Activated naive CD4-positive, alpha-beta T cell treated with anti-CD3 and anti-CD28 coated beads, Interleukin-2, amount 10 ng/mL, durations not matched to agents 7 days and 5 days (primary cell): ENCODE results near the gene ITPR2.
"Not testable (repeated sequence)": the region's sequence is repeated elsewhere in the genome, so short reads cannot be mapped to it uniquely, and the experiment has no call there.

ENCODE experiments used
- CTCF ChIA-PET: fragments of 350-600 bp; sonication (Branson Sonifier 250); formaldehyde crosslinking; loops from one replicate; lab custom pipeline; 2021; ENCODE audit warnings: antibody characterized with exemption; lab: Charles Lee
- DNase-seq: peaks from one replicate; pipeline ENCODE4 v3.0.0-alpha.2; 2020
- H3K27ac Mint-ChIP-seq: one replicate; pipeline ENCODE4 v1.8.0; 2021; ENCODE audit warnings: mild to moderate bottlenecking, moderate library complexity, mixed read lengths
- H3K27me3 Mint-ChIP-seq: one replicate; pipeline ENCODE4 v1.8.0; 2021; ENCODE audit warnings: mild to moderate bottlenecking, mixed read lengths
- H3K36me3 Mint-ChIP-seq: one replicate; pipeline ENCODE4 v1.8.0; 2021; ENCODE audit warnings: mixed read lengths
- H3K4me1 Mint-ChIP-seq: one replicate; pipeline ENCODE4 v1.8.0; 2021; ENCODE audit warnings: mixed read lengths
- H3K4me3 Mint-ChIP-seq: one replicate; pipeline ENCODE4 v1.8.0; 2021; ENCODE audit warnings: mild to moderate bottlenecking, moderate library complexity, mixed read lengths
- H3K9me3 Mint-ChIP-seq: one replicate; pipeline ENCODE4 v1.8.0; 2021; ENCODE audit warnings: mixed read lengths

The ITPR2 gene

GRCh38 chr12:26740991-26741390 is 92.0 kb downstream of the ITPR2 start:
- no peaks in the 10 kb centered on the region for H3K27me3 Mint-ChIP-seq
- H3K9me3 Mint-ChIP-seq: peaks cover 11% of the 10 kb centered on the region
- peaks cover 15% of the 10 kb centered on the region for H3K36me3 Mint-ChIP-seq
- H3K27ac Mint-ChIP-seq: no peak overlapping the region
- CTCF ChIA-PET: interaction anchor here (1.6 kb wide), 1 partner anchor 10 kb away, joined by 5 read pairs; no protein-coding TSS in a partner anchor
- DNase-seq: no peak
- H3K4me3 Mint-ChIP-seq: no peak overlapping the region
- peaks cover 5% of the 10 kb centered on the region for H3K4me1 Mint-ChIP-seq

GRCh38 chr12:26740348-26740747 is 92.6 kb downstream of the ITPR2 start:
- Mint-ChIP-seq H3K9me3 (peaks cover 11% of the 10 kb centered on the region), H3K36me3 (peaks cover 15% of the 10 kb centered on the region), H3K27me3 (no peaks in the 10 kb centered on the region), H3K4me3 (no peak overlapping the region), H3K27ac (no peak overlapping the region), H3K4me1 (peaks cover 8% of the 10 kb centered on the region)
- no peak for DNase-seq
- CTCF ChIA-PET: interaction anchor here (1.6 kb wide), 1 partner anchor 9 kb away, joined by 5 read pairs; no protein-coding TSS in a partner anchor

GRCh38 chr12:26737487-26738030 is 95.4 kb downstream of the ITPR2 start:
- CTCF ChIA-PET: no interaction called here
- Mint-ChIP-seq H3K4me1 (peaks cover 11% of the 10 kb centered on the region), H3K4me3 (no peak overlapping the region), H3K36me3 (peaks cover 10% of the 10 kb centered on the region), H3K27me3 (no peaks in the 10 kb centered on the region), H3K27ac (no peak overlapping the region), H3K9me3 (peaks cover 11% of the 10 kb centered on the region)
- DNase-seq: no peak

GRCh38 chr12:26736563-26737486 is 96.2 kb downstream of the ITPR2 start:
- Mint-ChIP-seq H3K36me3 (peaks cover 10% of the 10 kb centered on the region), H3K27ac (no peak overlapping the region), H3K9me3 (peaks cover 11% of the 10 kb centered on the region), H3K4me3 (no peak overlapping the region), H3K4me1 (peaks cover 15% of the 10 kb centered on the region), H3K27me3 (no peaks in the 10 kb centered on the region)
- CTCF ChIA-PET: no interaction called here
- DNase-seq: no peak

DNA sequence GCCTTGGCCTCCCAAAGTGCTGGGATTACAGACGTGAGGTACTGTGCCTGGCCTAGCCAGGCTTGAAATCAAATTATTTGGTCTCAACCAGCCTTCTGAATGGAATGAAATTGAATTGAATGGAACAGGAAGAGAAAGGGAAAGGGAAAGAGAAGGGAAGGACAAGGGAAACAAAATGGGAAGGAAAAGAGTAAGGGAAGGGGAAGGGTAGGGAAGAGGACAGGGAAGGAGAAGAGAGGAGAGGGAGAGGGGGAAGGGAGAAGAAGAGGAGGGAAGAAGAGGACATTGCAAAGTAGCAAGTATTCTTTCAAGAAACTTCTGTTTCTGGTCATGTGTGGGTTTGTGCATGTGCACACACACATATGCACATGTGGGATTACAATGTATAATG is 97.8 kb downstream of the ITPR2 start:
- Mint-ChIP-seq H3K4me1 (peaks cover 16% of the 10 kb centered on the region), H3K9me3 (peaks cover 9% of the 10 kb centered on the region), H3K36me3 (peaks cover 11% of the 10 kb centered on the region), H3K4me3 (no peak overlapping the region), H3K27ac (no peak overlapping the region), H3K27me3 (no peaks in the 10 kb centered on the region)
- no peak for DNase-seq
- CTCF ChIA-PET: no interaction called here

GRCh38 chr12:26734510-26735248 is 98.3 kb downstream of the ITPR2 start:
- Mint-ChIP-seq H3K27me3 (no peaks in the 10 kb centered on the region), H3K4me1 (peaks cover 16% of the 10 kb centered on the region), H3K27ac (no peak overlapping the region), H3K9me3 (peaks cover 7% of the 10 kb centered on the region), H3K4me3 (no peak overlapping the region), H3K36me3 (peaks cover 11% of the 10 kb centered on the region)
- no peak for DNase-seq
- CTCF ChIA-PET: interaction anchor here (1.2 kb wide), 1 partner anchor 98 kb away, joined by 3 read pairs; the partner anchor contains the start of gene ITPR2

GRCh38 chr12:26732005-26732908 is 100.7 kb downstream of the ITPR2 start:
- Mint-ChIP-seq H3K4me3 (no peak overlapping the region), H3K36me3 (peaks cover 1% of the 10 kb centered on the region), H3K27ac (no peak overlapping the region), H3K4me1 (peaks cover 19% of the 10 kb centered on the region), H3K27me3 (no peaks in the 10 kb centered on the region), H3K9me3 (no peaks in the 10 kb centered on the region)
- DNase-seq: no peak
- CTCF ChIA-PET: interaction anchor here (0.6 to 0.7 kb wide), 2 partner anchors 10 to 221 kb away, joined by 4 read pairs; no protein-coding TSS in a partner anchor

- H3K27me3 Mint-ChIP-seq: no peaks in the 10 kb centered on the region
- CTCF ChIA-PET: interaction anchor here (0.6 to 1.9 kb wide), 4 partner anchors 9 to 1574 kb away, joined by 3 to 5 read pairs (median 4); no protein-coding TSS in a partner anchor
- no peaks in the 10 kb centered on the region for H3K9me3 Mint-ChIP-seq
- H3K36me3 Mint-ChIP-seq: peaks cover 1% of the 10 kb centered on the region
- no peak overlapping the region for H3K4me3 Mint-ChIP-seq
- DNase-seq: no peak
- H3K27ac Mint-ChIP-seq: no peak overlapping the region
- peaks cover 21% of the 10 kb centered on the region for H3K4me1 Mint-ChIP-seq
Observed at GRCh38 chr12:26730481-26731350, 102.3 kb downstream of the ITPR2 start.

DNA sequence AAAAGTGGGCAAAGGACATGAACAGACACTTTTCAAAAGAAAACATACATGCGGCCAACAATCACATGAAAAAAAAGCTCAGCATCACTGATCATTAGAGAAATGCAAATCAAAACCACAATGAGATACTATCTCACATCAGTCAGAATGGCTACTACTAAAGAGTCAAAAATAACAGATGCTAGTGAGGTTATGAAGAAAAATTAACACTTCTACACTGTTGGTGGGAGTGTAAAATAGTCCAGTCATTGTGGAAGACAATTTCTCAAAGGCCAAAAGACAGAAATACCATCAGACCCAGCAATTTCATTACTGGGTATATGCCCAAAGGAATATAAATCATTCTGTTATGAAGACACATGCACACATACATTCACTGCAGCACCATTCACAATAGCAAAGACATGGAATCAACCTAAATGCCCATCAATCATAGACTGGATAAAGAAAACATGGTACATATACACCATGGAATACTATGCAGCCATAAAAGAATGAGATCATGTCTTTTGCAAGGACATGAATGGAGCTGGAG is 103.8 kb downstream of the ITPR2 start:
- not testable (repeated sequence) for H3K27ac Mint-ChIP-seq, H3K4me3 Mint-ChIP-seq
- H3K4me1 Mint-ChIP-seq: peaks cover 33% of the 10 kb centered on the region

DNA sequence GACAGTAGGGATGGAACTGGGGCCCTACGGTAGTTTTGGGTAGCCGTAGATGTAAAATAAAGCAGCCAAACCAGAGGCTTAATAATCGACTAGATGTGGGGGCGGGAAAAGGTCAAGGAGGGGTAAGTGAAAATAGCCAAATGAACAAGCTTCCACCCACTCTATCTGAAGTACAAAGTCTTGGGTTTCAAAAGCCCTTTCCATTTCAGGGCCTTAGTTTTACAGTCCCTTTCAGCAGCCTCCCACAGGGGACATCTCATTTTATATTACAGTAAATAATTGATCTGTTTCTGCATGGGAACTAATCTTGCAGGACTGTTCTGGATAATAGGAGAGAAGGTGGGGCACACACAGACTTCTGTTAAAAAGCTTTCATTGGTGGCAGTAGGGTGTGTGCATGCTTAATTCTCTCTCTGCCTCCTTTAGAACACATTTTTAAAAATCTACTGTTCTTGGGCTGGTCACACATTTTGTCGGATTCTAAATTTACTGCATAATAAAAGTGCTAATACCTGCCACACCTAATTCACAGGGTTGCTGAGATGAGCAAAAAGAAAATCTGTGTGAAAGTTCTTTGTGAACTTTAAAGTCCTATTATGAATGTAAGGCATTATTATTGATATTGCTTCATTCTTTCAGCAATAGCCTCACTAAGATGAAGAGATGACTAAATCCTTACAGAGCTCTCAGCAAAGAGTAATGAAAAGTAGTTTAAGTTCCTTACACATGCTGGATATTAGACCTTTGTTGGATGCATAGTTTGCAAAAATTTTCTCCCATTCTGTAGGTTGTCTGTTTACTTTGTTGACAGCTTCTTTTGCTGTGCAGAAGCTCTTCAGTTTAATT is 104.6 kb downstream of the ITPR2 start:
- Mint-ChIP-seq H3K27ac (no peak overlapping the region), H3K36me3 (peaks cover 6% of the 10 kb centered on the region), H3K4me3 (no peak overlapping the region), H3K4me1 (peaks cover 33% of the 10 kb centered on the region), H3K27me3 (no peaks in the 10 kb centered on the region), H3K9me3 (no peaks in the 10 kb centered on the region)
- CTCF ChIA-PET: interaction anchor here (0.8 to 1.9 kb wide), 2 partner anchors 9 to 13 kb away, joined by 3 to 5 read pairs; no protein-coding TSS in a partner anchor
- DNase-seq: no peak

More for the DNA sequence above, 103.8 kb downstream of the ITPR2 start:
- not testable (repeated sequence) for H3K9me3 Mint-ChIP-seq, DNase-seq, H3K27me3 Mint-ChIP-seq, H3K36me3 Mint-ChIP-seq
- CTCF ChIA-PET: interaction anchor here (1.4 to 1.9 kb wide), 2 partner anchors 14 to 28 kb away, joined by 3 to 5 read pairs; no protein-coding TSS in a partner anchor

DNA sequence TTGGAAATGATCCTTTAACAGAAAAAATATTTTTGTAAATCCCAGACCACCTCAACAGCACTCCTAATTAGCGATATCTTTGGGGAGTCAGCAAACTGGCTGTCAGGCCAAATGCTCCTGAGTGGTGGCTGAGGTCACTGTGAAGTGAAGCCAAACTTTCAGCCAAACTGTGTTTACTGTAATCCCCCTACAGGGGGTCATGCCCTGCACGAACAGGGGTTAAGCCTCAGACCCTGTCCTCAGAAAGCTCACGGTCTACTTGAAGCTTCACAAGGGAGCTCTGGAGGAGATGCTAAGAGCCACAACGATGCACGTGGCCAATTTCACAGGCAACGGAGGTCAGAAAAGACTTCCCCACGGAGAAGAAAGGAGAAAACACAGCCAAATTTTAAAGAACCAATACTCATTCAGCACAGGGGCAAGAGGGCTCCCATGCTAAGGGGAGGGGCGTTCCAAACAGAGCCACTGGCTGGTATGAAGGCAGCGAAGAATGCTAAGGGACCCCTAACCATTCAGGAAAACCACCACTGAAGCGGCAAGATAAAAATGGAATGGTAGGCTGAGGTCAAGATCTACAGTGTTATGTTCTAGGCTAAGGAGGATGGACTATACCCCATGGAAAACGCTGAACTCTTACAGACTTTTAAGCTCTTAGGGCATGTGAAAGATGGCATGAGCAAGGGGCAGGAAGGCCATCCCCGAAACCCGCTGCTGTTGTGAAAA is 105.4 kb downstream of the ITPR2 start:
- no peak overlapping the region for H3K4me3 Mint-ChIP-seq
- DNase-seq: no peak
- H3K27me3 Mint-ChIP-seq: no peaks in the 10 kb centered on the region
- CTCF ChIA-PET: interaction anchor here (0.8 kb wide), 1 partner anchor 8 kb away, joined by 3 read pairs; no protein-coding TSS in a partner anchor
- H3K4me1 Mint-ChIP-seq: peaks cover 31% of the 10 kb centered on the region
- H3K36me3 Mint-ChIP-seq: peaks cover 6% of the 10 kb centered on the region
- no peaks in the 10 kb centered on the region for H3K9me3 Mint-ChIP-seq
- no peak overlapping the region for H3K27ac Mint-ChIP-seq
